GM23338 (cell line): ENCODE results near the gene CKLF.

Experiments used
- CREB1 ChIP-seq: fragments of 250-450 bp; sonication (Bioruptor Pico); IDR thresholded peaks from 2 replicates; pipeline ENCODE4 v1.5.0; 2020; ENCODE audit warnings: low read depth, mild to moderate bottlenecking, moderate library complexity
- EZH2 ChIP-seq: fragments of 200-600 bp; sonication (generic); IDR thresholded peaks from one replicate; pipeline ENCODE4 v1.8.0; 2017; ENCODE audit warnings: antibody characterized with exemption, mild to moderate bottlenecking, low read depth; ENCODE audit not compliant: unreplicated experiment
- EZH2phosphoT487 ChIP-seq: fragments of 200-600 bp; sonication (generic); IDR thresholded peaks from one replicate; pipeline ENCODE4 v1.8.1; 2018; ENCODE audit warnings: antibody characterized with exemption; ENCODE audit not compliant: unreplicated experiment
- NANOG ChIP-seq: IDR thresholded peaks from 2 replicates; pipeline ENCODE4 v1.6.1; 2016; ENCODE audit warnings: antibody characterized with exemption, borderline replicate concordance
- POLR2AphosphoS5 ChIP-seq: IDR thresholded peaks from 2 replicates; pipeline ENCODE4 v1.6.1; 2016; ENCODE audit warnings: antibody characterized with exemption, low read depth
- ZNF331 ChIP-seq: fragments of 250-450 bp; sonication (Bioruptor Pico); IDR thresholded peaks from 2 replicates; pipeline ENCODE4 v1.5.0; 2020; ENCODE audit warnings: low read depth, mild to moderate bottlenecking, moderate library complexity
- TF ChIP-seq, protein P1 (sequence below), 2 experiments: fragments of 200-600 bp in 1 of 2; sonication (generic) in 1 of 2; conservative IDR thresholded peaks; 2 replicates each; pipeline versions ENCODE4 v1.5.1 to v1.6.1; 2016 to 2017; ENCODE audit warnings: antibody characterized with exemption in 2 of 2, low read depth in 2 of 2, mild to moderate bottlenecking in 2 of 2, moderate library complexity in 1 of 2
- TF ChIP-seq, protein P2 (sequence below): IDR thresholded peaks from one replicate; pipeline ENCODE4 v1.6.1; 2018; ENCODE audit warnings: antibody characterized with exemption; ENCODE audit not compliant: unreplicated experiment

DNA sequence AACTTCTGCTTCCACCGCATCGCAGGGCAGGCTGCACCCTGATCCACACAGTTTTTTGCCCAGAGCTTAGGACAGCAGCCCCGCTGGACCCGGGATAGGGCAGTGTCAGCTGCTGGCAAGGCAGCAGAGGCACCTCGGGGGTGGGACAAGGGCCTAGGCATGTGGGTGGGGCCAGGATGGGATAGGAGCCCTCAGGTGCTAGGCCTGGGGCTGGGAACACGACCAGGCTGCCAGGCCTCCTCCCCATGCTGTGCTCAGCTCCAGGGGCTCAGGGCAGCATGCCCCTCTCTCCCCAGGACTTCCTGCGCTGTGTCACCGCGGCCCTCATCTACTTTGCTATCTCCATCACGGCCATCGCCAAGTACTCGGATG, 56.7 kb downstream of the CKLF start:
- no peak for TF ChIP-seq POLR2AphosphoS5
- TF ChIP-seq, protein P1, sequence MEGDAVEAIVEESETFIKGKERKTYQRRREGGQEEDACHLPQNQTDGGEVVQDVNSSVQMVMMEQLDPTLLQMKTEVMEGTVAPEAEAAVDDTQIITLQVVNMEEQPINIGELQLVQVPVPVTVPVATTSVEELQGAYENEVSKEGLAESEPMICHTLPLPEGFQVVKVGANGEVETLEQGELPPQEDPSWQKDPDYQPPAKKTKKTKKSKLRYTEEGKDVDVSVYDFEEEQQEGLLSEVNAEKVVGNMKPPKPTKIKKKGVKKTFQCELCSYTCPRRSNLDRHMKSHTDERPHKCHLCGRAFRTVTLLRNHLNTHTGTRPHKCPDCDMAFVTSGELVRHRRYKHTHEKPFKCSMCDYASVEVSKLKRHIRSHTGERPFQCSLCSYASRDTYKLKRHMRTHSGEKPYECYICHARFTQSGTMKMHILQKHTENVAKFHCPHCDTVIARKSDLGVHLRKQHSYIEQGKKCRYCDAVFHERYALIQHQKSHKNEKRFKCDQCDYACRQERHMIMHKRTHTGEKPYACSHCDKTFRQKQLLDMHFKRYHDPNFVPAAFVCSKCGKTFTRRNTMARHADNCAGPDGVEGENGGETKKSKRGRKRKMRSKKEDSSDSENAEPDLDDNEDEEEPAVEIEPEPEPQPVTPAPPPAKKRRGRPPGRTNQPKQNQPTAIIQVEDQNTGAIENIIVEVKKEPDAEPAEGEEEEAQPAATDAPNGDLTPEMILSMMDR (conservative IDR thresholded peaks at IDR 0.05; ENCODE audit: low read depth in 2 of 2), result no peak
- TF ChIP-seq EZH2, result no peak
- TF ChIP-seq NANOG, result no peak
- TF ChIP-seq, protein P2, sequence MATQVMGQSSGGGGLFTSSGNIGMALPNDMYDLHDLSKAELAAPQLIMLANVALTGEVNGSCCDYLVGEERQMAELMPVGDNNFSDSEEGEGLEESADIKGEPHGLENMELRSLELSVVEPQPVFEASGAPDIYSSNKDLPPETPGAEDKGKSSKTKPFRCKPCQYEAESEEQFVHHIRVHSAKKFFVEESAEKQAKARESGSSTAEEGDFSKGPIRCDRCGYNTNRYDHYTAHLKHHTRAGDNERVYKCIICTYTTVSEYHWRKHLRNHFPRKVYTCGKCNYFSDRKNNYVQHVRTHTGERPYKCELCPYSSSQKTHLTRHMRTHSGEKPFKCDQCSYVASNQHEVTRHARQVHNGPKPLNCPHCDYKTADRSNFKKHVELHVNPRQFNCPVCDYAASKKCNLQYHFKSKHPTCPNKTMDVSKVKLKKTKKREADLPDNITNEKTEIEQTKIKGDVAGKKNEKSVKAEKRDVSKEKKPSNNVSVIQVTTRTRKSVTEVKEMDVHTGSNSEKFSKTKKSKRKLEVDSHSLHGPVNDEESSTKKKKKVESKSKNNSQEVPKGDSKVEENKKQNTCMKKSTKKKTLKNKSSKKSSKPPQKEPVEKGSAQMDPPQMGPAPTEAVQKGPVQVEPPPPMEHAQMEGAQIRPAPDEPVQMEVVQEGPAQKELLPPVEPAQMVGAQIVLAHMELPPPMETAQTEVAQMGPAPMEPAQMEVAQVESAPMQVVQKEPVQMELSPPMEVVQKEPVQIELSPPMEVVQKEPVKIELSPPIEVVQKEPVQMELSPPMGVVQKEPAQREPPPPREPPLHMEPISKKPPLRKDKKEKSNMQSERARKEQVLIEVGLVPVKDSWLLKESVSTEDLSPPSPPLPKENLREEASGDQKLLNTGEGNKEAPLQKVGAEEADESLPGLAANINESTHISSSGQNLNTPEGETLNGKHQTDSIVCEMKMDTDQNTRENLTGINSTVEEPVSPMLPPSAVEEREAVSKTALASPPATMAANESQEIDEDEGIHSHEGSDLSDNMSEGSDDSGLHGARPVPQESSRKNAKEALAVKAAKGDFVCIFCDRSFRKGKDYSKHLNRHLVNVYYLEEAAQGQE, result no peak
- TF ChIP-seq CREB1 (CRISPR knock-in tag), result no peak
- TF ChIP-seq EZH2phosphoT487, result no peak
- TF ChIP-seq ZNF331, result no peak
